ENCODE measurements around the gene KIFBP.

The KIFBP gene

GRCh38 chr10:69051710-69052487, 63.3 kb downstream of the KIFBP start:
- no peak for DNase-seq (ENCODE audit: low read depth in 2 of 2)

GRCh38 chr10:69052736-69053135, 64.1 kb downstream of the KIFBP start:
- DNase-seq (ENCODE audit: low read depth in 2 of 2): no peak

- DNase-seq (ENCODE audit: low read depth in 2 of 2): no peak
Observed at GRCh38 chr10:69055241-69055640, 66.6 kb downstream of the KIFBP start.

DNA sequence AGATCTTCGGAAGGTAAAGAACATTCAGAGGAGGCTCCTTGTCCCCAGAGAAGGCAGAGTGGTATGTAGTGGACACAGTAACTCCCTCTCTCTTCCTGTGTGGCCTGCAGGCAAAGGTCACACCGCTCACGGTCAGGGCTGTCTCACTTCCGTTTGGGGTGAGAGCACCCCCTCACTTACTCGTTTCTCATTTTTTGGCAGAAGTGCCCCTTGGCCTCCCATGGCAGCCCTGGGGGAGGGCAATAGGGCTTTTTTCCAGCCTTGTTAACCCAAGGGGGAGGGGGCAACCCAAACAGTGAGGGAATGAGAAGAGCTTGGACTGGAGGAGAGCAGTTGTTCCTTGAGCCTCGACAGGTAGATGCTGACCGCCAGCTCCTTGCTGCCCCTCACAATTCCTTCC, 67.5 kb downstream of the KIFBP start:
- DNase-seq (ENCODE audit: low read depth in 2 of 2): no peak

- DNase-seq (ENCODE audit: low read depth in 2 of 2): no peak
Observed at GRCh38 chr10:69056536-69057260, 68.1 kb downstream of the KIFBP start.

- no peak for DNase-seq (ENCODE audit: low read depth in 2 of 2)
Observed at GRCh38 chr10:69057261-69057950, 68.8 kb downstream of the KIFBP start.

GRCh38 chr10:69057951-69058297, 69.3 kb downstream of the KIFBP start:
- DNase-seq (ENCODE audit: low read depth in 2 of 2): no peak

GRCh38 chr10:69060127-69060798, 71.7 kb downstream of the KIFBP start:
- DNase-seq (ENCODE audit: low read depth in 2 of 2): no peak

DNA sequence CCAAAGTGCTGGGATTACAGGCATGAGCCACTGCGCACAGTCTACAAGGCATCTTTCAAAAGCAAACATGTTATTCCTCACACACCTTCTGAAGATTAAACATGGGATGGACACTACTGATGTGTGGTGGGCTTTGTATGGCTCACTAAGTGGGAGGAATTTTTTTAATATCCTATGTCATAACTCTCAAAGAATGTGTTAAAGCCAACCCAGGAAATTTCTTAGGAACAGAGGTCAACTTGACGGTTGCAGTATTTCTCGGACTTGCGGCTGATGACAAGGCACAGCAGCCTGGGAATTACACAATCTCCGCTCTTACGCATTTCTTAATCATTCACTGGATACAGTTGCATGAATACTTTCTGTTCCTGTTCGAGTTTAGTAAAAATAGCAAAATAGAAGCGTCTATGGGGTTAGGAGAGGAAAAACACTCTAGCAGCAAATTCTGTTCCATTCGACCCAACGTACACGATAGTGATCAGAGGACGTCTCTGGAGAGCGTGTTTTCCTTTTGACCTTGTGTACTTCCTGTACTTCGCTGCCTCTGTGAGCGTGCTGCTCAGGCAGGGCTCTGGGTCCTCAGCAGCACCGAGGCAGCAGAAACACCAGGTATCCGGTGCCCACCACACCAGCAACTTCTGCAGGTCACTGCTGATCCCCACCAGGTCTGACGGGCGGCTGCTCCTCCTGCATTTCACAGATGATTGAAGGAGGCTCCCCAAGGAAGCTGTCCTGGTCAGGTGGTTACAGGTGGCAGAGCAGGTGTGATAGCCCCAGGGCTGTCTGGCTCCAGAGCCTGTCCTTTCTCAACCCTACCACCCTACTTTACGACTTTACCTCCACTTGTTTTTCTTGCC, 72.9 kb downstream of the KIFBP start:
- peak in 1 of 2 donors; percentile 20 for DNase-seq (ENCODE audit: low read depth in 2 of 2)

DNA sequence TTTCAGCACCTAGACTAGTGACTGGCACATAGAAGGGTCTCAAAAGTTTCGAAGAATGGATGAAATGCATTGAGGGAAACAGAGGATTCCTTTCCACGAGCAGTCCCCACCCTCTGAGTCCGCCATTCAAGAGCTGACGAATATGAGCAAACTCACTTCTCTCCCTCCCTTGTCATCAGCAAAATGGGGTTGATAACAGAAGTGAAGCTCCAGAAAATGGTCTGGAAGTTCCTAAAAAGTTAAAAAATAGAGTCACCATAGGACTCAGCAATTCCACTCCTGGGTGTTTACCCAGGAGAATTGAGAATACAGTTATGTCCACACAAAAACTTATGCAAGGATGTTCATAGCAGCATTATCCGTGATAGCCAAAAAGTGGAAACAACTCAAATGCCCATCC, 74.3 kb downstream of the KIFBP start:
- DNase-seq (ENCODE audit: low read depth in 2 of 2): no peak

GRCh38 chr10:69064762-69065328, 76.2 kb downstream of the KIFBP start:
- no peak for DNase-seq (ENCODE audit: low read depth in 2 of 2)

- DNase-seq (ENCODE audit: low read depth in 2 of 2): no peak
Observed at GRCh38 chr10:69065406-69066361, 77.1 kb downstream of the KIFBP start.
